HK-2 (cell line): Measurements from ENCODE around the gene GJB4.
"Not testable (repeated sequence)": the region's sequence is repeated elsewhere in the genome, so short reads cannot be mapped to it uniquely, and the experiment has no call there.

Experiments
- DNase-seq: peaks from one replicate; pipeline ENCODE4 v3.0.0-alpha.2; 2018; ENCODE audit not compliant: unreplicated experiment

Gene GJB4

DNA sequence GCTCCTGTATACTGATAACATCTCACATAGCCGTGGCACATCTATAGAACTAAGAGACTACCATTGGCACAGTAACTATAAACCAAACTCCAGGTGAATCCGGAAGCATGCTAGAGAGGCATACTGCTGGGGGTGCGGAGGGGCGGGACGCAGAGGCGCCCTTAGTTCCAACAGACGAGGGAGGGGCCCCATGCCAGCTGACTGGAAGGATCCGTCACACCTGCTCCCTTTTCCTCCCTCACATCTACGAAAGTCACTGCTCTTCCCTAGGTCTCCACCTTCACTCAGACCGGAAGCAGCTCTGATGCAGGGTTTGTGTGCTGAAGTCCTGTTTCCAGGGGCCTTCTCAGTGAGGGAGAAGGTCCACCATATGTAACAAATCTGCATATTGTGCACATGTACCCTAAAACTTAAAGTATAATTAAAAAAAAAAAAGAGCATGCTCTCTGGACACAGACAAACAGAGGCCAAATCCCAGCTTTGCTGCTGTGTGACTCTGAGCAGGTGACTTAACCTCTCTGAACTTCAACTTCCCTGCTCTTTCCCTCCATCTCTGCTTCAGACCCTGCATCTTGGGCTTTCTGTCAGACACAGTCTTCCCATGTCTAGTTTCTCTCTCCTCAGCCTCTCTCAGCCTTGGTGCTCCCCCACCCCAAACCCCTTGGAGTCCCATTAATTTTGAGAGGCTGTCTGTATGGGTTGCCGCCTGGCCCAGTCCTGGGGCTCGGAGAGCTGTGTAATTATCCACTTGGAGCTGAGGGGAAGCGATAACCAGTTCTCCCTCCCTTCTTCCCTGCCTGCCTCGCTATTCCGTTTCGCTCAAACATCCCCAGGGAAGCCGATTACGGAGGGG lies 12.5 kb upstream of the GJB4 start:
- no peak for DNase-seq

DNA sequence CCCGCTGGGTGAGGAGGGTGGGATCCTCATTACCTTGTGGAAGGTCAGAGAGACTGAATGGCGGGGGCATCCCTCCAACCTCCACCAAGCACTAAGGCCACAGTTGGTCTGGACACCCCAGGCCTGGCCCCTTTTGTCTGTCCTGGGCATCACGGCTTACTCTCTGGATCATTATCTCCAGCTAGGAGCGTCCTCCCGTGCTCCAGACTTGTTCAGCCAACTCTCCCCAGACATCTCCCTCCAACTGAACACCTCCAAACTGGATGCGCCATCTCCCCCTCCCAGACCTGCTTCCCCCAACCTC lies 11.9 kb upstream of the GJB4 start:
- no peak for DNase-seq

DNA sequence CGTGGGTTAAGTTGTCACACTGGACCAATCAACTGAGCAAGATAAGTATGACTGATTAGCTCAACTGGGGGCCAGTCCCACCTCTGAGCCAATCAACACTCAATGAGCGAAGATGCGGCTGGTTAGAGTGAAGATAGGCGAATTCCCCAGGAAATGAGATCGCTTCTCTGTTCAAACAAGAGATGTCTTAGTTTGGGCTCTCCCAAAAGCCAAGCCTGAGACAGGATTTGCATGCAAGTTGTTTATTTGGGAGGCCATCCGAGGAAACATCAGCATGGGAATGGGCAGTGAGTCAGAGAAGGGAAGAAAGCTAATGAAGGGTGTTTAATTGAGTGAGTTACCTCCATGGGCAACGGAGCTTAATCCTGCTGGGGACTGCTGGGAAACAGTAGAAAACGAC lies 9.5 kb upstream of the GJB4 start:
- no peak for DNase-seq

DNA sequence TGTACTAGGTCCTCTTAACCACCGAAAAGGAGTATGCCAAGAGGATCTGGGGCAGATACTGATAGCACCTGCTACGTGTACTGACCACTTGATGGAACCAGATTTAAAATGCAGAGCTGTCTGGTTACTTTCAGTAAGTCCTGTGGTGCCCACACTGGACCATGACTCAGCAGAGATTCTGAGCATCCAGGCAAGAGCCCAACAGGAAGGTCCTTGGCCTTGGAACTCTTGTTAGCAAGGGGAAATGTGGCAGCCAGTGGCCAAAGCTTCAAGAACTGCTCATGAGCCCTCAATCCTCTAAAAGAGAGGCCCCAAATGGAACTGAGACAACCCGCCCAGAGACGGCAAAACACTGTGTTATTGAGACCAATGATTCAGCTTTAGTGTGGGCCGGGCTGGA lies 8.9 kb upstream of the GJB4 start:
- no peak for DNase-seq

DNA sequence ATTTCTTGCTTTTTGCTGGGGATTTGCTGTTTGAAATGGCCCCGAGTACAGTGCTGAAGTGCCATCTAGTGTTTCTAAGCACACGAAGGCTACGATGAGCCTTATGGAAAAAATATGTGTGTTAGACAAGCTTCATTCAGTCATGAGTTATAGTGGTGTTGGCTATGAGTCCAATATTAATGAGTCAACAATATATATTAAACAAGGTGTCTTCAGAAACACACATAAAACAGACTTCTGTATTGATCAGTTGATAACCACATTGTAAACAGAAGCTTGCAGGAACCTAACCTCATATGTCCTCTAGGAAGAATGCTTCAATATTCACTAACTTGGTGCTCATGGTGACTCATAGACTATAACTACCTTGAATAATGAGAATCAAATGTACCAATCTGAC lies 6.4 kb upstream of the GJB4 start:
- no peak for DNase-seq

DNA sequence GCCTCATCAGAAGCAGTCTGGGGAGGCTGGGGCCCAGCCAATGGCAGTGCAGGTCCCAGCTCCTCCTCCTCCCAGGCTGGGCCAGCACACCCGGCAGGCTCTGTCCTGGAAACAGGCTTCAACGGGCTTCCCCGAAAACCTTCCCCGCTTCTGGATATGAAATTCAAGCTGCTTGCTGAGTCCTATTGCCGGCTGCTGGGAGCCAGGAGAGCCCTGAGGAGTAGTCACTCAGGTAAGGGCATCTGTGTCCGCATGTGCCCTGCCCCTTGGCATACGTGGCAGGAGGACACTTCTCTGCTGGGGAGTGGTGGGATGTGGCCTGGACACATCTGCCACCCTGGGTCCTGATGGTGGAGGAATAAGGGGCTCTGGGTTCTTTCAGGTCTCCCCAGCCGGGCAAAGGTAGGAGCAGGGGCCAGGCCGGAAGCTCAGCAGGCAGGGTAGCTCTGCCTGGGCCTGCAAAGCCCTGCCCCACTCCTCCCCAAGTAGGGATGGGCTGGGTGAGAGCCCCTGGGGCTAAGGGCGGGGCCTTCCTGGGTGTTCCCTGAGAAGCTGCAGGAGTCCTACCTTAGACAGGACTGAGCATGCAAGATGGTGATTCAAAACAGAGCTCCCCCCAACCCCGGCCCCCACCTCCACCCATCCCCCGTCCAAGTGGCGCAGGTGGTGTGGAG lies 4.4 kb upstream of the GJB4 start, which contains the start of gene GJB5:
TSS of gene GJB5 (plus strand) at position 84 of the 674 bp plus-strand sequence. CDS start 2,284 bp downstream, outside the sequence.
- DNase-seq, result no peak

DNA sequence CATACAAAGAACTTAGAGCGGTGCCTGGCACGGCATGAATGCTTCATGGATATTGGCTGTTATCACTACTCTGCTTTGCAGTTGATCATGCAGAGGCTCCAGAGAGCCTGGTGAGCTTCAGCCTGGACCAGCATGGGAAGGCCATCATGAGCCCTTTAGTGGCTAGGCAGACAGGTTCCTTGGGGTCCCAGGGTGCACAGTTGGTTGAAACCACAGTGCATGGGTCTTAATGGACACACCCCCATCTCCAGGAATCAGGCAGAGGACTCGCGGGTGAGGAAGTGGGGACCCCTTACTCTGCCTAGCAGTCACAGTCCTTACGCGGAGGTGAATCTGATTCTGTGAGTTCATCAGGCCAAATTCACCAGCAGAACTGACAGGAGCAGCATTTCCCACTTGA lies 3.6 kb upstream of the GJB4 start:
- no peak for DNase-seq

DNA sequence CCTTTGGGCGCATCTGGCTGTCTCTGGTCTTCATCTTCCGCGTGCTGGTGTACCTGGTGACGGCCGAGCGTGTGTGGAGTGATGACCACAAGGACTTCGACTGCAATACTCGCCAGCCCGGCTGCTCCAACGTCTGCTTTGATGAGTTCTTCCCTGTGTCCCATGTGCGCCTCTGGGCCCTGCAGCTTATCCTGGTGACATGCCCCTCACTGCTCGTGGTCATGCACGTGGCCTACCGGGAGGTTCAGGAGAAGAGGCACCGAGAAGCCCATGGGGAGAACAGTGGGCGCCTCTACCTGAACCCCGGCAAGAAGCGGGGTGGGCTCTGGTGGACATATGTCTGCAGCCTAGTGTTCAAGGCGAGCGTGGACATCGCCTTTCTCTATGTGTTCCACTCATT lies 2.2 kb upstream of the GJB4 start:
- no peak for DNase-seq

DNA sequence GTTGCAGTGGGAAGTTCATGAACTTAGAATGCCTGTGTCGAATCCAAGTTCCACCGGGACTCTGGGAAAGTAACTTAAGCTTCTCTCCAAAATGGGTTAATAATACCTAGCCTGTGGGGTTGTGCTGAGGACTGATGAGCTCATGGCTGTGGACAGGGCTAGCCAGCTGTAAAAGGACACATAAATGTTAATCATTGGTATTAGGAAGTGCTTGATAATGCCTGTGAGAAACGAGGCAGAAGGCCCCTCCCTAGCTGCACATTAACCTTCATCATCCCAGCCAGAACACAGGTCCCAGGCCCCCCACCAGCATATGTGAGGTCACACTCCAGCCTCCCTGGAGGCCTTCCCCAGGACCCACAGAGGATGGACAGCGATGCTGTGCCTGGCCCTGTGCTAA lies 789 bp upstream of the GJB4 start:
- DNase-seq, result peak; percentile 66

DNA sequence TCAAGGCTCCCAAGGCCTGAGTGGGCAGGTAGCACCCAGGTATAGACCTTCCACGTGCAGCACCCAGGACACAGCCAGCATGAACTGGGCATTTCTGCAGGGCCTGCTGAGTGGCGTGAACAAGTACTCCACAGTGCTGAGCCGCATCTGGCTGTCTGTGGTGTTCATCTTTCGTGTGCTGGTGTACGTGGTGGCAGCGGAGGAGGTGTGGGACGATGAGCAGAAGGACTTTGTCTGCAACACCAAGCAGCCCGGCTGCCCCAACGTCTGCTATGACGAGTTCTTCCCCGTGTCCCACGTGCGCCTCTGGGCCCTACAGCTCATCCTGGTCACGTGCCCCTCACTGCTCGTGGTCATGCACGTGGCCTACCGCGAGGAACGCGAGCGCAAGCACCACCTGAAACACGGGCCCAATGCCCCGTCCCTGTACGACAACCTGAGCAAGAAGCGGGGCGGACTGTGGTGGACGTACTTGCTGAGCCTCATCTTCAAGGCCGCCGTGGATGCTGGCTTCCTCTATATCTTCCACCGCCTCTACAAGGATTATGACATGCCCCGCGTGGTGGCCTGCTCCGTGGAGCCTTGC lies 1.7 kb downstream of the GJB4 start:
- DNase-seq, result no peak

DNA sequence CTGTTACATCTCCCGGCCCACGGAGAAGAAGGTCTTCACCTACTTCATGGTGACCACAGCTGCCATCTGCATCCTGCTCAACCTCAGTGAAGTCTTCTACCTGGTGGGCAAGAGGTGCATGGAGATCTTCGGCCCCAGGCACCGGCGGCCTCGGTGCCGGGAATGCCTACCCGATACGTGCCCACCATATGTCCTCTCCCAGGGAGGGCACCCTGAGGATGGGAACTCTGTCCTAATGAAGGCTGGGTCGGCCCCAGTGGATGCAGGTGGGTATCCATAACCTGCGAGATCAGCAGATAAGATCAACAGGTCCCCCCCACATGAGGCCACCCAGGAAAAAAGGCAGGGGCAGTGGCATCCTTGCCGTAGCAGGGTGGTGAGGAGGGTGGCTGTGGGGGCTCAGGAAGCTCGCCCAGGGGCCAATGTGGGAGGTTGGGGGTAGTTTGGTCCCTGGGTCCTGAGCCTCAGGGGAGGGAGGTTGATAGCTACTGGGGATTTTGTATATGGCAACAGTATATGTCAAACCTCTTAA lies 2.3 kb downstream of the GJB4 start:
- no peak for DNase-seq

DNA sequence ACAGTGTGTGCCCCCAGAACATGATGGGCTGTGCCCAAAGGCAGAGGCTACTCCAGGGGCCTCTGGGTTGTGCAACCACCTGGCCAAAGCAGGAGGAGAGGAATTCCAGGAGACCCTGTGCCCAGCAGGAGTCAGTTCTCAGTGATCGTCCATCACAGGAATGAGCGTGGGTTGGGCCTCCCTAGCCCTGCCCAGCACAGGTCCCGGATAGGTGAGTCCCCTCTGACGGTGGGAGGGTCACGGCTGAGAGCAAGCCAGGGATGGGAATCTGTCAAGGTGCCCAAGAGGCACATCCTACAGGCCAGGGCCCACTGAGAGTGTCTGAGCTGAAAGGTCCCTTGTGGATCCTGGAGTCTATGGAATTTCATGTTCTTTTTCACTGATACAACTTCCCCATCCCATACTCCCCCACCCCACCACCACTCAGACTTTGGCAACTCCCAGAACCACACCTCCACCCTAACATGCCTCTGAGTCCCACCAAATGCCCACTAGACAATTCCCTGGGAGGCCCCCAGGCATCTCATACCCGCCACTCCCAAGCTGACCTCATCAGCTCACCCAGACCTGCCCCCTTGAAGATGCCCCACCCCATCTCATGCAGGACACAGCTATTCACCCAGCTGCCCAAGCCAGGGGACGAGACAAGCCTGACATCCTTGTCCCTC lies 3.1 kb downstream of the GJB4 start:
- no peak for DNase-seq

DNA sequence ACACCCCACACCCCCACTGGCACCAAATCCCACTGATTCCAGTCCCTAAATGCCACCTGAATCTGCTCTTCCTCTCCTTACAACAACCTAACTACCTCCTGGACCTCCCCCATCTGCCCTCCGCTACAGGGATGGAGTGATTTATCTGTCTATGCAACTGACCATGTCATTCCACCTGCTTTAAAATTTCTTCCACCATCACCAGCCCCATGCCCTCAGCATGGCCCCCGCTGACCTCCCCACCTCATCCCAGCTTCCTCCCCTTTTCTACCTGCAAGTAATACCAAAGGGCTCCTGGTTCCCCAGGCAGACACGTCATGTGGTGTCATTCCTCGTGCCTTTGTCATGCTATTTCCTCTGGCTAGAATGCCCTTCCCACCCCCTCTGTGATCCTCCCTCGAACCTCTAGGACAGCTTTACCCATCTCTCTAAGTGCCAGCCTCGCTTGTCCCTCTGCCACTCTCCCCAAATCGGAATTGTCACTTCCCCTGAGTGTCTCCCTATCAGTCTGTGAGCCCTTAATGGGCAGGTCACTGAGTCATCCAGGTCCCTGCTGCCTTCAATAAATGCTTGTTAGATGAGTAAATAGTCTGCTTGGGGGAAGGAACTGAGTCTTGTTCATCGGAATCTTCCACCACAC lies 3.7 kb downstream of the GJB4 start:
- peak; percentile 55 for DNase-seq

DNA sequence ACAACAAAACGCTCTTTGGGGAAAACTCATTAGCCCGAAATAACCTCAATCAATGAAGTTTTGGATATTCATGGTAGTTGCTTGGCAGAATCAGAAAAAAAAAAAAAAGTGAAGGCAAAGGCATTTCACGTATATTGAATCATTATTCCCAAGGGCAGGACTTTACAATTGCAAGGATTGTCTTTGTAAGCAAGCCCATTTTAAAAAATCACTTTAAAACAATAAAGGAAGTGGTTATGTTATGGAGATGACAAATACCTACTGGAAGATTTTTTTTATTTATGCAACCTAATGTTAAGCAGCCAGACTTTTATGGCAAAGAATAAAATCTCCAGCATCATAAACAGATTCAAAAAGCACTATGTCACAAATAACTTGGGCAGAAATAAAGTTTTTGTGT lies 9.3 kb downstream of the GJB4 start:
- DNase-seq, result no peak

DNA sequence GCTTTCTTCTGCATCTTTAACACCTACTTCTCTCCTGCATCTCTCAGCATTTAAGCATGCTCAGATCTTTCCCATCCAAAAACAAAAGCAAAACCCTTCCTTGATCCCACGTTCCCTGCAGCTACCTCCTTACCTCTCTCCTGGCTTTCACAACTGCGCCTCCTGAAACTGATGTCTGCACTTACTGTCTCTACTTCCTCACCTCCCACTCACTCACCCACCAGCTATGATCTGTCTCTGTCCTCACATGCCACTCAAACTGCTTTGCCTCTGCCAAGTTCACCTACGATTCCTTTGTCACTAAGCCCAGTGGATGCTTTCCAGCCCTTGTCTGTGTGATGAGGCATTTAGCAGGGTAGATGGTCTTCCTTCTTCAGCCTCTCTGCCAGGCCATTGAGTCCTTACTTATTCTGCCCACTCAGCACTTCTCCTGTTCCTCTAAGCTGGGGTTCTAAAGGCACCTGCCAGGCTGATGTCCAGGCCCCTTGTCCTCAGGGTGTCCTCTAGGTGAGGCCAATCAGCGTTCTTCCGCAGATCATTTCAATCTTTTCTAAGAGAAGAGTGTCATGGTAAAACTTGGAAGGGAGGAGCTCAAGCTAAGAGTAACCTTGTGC lies 11.5 kb downstream of the GJB4 start:
- no peak for DNase-seq

DNA sequence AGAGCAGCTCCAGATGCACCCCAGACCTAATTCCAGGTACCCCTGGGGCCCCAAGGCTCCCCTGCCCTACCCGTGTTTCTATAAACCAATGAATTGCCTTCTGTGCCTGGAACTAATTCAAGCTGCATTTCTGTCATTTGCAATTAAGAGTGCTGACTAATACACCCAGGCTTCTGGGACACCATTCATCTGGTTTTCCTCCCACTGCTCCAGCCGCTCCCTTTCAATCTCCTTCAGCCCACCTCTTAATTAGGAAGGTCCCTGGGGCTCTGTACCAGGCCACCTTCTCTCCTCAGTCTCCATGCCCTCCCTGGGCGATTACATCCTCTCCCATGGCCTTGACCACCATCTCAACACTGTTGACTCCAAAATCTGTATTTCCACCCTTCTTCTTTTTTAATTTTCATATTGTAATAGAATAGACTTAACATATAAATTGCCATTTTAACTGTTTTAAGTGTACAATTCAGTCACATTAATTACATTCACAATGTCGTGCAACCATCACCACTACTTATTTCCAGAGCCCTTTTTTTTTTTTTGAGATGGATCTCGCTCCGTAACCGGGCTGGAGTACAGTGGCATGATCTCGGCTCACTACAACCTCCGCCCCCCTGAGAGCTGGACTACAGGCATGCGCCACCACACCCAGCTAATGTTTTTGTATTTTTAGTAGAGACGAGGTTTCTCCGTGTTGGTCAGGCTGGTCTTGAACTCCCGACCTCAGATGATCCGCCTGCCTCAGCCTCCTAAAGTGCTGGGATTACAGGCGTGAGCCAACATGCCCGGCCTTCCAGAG lies 12.2 kb downstream of the GJB4 start:
- no peak for DNase-seq

DNA sequence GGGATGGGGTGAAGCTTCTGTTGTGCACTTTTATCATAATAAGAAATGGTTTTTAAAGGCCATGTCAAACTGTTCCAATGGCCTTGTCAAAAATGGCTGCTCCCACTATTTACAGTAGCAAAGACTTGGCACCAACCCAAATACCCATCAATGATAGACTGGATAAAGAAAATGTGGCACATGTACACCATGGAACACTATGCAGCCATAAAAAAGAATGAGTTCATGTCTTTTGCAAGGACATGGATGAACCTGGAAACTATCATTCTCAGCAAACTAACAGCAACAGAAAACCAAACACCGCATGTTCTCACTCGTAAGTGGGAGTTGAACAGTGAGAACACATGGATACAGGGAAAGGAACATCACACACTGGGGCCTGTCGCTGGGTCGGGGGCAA lies 13.6 kb downstream of the GJB4 start:
- not testable (repeated sequence) for DNase-seq

DNA sequence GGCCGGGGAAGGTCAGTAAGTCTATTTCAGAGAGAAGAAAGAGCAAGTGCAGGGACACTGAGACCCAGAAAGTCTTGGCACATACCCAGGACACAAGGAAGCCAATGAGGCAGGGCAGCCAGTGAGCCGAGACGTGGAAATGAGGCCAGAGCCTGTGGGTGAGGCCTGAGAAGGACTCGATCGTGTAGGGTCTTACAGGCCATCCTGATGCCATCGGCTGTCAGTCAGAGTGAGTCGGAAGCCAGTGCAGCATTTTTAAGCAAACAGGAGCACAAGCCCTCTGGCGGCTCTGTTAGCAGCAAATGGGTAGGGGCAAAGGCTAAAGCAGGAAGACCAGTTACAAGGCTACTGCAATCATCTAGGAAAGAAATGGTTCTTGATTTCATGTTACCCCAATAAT lies 15.4 kb downstream of the GJB4 start:
- no peak for DNase-seq

DNA sequence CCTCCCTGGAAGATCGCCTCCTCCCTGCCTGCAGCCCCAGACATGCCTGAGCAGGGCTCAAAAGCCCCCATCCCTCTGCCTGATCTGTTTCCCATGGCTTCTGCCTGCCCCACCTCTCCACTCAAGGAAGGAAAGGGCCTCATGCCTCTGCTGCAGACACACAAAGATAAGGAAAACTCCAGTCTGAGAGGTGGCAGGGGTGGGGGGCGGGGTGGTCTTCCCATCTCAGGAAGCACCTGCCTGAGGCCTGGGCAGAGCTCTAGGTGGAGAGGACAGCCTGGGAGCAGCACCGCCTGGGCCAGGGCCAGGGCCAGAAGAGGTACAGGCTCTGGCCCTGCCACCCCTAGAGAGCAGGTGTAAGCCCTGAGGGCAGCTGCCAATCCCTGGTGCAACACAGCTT lies 17.4 kb downstream of the GJB4 start:
- no peak for DNase-seq

DNA sequence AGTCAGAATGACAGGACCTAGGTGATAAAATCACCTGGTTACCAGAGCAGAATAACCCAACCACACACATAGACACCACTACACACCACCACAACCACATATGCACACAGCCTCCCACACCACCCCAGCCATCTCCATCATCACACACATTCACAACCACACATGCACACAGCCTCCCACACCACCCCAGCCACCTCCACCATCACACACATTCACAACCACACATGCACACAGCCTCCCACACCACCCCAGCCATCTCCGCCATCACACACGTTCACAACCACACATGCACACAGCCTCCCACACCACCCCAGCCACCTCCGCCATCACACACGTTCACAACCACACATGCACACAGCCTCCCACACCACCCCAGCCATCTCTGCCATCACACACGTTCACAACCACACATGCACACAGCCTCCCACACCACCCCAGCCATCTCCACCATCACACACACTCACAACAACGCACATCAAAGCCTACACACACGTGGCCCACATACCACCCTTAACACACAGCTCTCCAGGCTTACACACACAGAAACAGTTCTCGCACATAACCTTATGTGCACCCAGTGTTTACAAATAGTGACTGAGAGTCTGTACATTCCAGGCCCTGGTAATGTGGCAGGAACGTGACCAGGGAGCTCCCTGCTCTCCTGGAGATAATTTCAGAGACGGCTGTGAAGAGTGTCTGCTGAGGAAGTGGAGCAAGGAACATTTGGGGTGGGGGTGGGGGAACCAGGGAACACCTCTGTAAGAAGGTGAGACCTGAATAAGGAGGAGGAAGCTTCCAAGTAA lies 18.2 kb downstream of the GJB4 start:
- DNase-seq, result no peak
